ENCODE data around the gene DBP.

- no peak for TF ChIP-seq FOXJ3 (CRISPR knock-in tag; IDR thresholded peaks at IDR 0.05; ENCODE audit: borderline replicate concordance)
- TF ChIP-seq ZSCAN9 (CRISPR knock-in tag; IDR thresholded peaks at IDR 0.05; ENCODE audit: borderline replicate concordance) = no peak; the same call in 1 of the 2 replicates
- TF ChIP-seq MAFK (conservative IDR thresholded peaks at IDR 0.05 in 1 of 2, IDR thresholded peaks at IDR 0.05 in 1 of 2; ENCODE audit: low read length in 2 of 2) = no peak
- peak; percentile 43; the same call in 1 of the 2 replicates for TF ChIP-seq ZNF232 (CRISPR knock-in tag; IDR thresholded peaks at IDR 0.05; ENCODE audit: borderline replicate concordance)
- TF ChIP-seq ZNF33B (CRISPR knock-in tag; IDR thresholded peaks at IDR 0.05) = 0 out of 2 replicates have a peak, but pooled peaks have one; percentile 50
- 0 out of 2 replicates have a peak, but pooled peaks have one; percentile 34 for TF ChIP-seq KDM4B (CRISPR knock-in tag; IDR thresholded peaks at IDR 0.05)
- TF ChIP-seq ZNF747 (CRISPR knock-in tag; IDR thresholded peaks at IDR 0.05; ENCODE audit: borderline replicate concordance) = no peak
- no peak for TF ChIP-seq U2AF2 (IDR thresholded peaks at IDR 0.05; ENCODE audit: low read depth, low read length)
- no peak for TF ChIP-seq RERE (CRISPR knock-in tag; IDR thresholded peaks at IDR 0.05; ENCODE audit: low read depth)
- peak; percentile 8; the same call in 1 of the 2 replicates for TF ChIP-seq CTCF (CRISPR knock-in tag; IDR thresholded peaks at IDR 0.05)
- TF ChIP-seq KLF13 (CRISPR knock-in tag; IDR thresholded peaks at IDR 0.05) = no peak
- TF ChIP-seq ARNT2 (CRISPR knock-in tag; IDR thresholded peaks at IDR 0.05; ENCODE audit: low read depth) = peak; percentile 67
- TF ChIP-seq EZH2 (conservative IDR thresholded peaks at IDR 0.05; ENCODE audit: low read depth, low read length) = no peak
Measured at GRCh38 chr19:48634424-48635262, 2.5 kb downstream of the DBP start.

All from HepG2 (cell line).